ENCODE data around the gene NUAK1.
"Not testable (repeated sequence)": the region's sequence is repeated elsewhere in the genome, so short reads cannot be mapped to it uniquely, and the experiment has no call there.

Gene NUAK1

DNA sequence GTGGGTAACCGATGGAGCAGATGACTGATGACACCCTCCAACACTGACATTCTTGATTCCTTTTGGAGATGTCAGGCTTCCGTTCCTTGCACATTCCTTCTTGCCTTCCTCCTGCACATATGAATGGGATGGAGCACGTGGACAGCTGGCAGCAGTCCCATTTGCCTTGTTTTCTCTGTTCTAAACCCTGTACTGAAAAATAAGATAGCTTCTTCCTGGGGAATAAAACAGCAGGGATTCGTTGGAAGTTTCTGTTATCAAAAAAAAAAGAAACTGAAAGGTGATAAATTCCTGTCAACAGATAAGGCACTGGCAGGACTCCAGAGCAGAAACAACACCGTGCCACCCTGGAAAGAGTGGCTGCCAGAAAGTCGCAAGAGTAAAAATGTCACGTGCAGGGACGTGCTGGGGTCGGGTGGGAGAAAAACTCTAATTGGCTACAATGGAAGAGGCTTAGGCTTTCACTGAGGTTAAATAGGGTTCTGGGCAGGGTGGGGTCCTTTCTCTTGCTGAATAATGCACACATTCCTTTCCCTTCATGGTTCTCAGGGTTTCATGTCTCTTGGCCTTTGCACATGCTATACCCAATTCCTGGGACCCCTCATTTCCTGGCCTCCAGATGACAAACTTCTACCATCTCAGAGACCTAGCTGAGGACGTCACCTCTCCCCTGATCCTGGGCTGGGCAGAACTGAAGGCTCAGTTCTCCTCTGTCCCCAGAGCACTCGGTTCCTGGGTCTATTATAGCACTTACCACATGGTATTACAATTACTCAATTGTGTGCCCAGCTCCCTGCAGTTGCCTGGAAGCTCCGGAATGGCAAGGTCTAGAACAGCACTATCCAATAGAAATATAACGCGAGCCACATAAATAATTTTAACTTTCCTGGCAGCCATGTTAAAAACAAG is 7.0 kb upstream of the NUAK1 start:
- no peak for DNase-seq

GRCh38 chr12:106144847-106145246 is 6.1 kb upstream of the NUAK1 start:
- DNase-seq: no peak

DNA sequence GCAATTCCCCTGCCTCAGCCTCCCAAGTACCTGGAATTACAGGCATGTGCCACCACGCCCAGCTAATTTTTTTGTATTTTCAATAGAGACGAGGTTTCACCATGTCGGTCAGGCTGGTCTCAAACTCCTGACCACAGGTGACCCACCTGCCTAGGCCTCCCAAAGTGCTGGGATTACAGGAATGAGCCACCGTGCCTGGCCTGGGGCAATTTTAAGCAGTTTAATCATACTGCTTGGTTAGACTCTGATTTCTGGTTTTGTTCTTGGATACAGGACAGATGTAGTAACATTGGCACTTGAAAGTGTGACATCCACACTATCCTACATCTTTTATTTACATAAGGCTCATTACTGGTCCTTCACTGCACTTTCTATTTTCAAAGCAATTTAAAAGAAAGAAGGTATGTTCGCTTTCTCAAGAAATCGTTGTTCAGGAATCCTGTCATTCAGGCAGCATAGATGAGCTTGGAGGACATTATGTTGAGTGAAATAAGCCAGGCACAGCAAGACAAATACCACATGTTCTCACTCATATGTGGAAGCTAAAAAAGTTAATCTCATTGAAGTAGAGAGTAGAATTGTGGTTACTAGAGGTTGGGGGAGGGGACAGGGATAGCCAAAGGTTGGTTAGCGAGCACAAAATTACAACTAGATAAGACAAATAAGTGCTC is 4.0 kb upstream of the NUAK1 start:
- no peak for DNase-seq

GRCh38 chr12:106141920-106142319 is 3.2 kb upstream of the NUAK1 start:
- not testable (repeated sequence) for DNase-seq

GRCh38 chr12:106141452-106141851 is 2.7 kb upstream of the NUAK1 start:
- no peak for DNase-seq

DNA sequence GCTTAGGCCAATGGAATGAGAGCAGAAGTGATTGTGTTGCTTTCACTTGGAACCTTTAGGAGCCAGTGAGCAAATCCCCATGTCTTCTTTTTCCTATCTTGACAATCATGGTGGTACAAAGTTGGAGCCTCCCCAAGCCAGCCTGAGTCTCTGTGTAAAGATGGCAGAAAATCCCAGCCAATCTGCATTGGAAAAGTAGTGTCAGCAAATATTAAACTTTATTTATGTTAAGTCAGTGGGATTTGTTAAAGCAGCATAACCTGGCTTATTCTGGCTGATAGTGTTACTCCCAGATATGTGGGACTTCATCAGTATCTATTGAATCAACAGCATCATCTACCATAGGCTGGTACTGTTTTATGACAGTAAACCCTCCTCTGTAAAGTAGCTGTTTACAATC is 2.2 kb upstream of the NUAK1 start:
- DNase-seq: no peak

- DNase-seq: no peak
Observed at GRCh38 chr12:106140223-106140986, 1.7 kb upstream of the NUAK1 start.

- no peak for DNase-seq
Observed at GRCh38 chr12:106139422-106140171, 843 bp upstream of the NUAK1 start.

DNA sequence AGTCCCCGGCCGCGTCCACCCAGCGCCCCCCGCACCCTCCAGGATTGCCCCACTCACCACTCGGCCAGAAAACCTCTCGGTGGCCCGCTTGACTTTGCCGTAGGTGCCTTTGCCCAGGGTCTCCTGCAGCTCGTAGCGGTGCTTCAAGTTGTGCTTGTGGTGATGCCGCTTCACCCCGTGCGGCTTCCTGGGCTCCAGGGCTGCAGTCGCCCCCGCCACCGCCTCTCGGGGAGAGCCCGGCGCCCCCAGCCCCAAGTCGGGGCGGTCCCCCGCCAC is 459 bp downstream of the NUAK1 start:
- no peak for DNase-seq

DNA sequence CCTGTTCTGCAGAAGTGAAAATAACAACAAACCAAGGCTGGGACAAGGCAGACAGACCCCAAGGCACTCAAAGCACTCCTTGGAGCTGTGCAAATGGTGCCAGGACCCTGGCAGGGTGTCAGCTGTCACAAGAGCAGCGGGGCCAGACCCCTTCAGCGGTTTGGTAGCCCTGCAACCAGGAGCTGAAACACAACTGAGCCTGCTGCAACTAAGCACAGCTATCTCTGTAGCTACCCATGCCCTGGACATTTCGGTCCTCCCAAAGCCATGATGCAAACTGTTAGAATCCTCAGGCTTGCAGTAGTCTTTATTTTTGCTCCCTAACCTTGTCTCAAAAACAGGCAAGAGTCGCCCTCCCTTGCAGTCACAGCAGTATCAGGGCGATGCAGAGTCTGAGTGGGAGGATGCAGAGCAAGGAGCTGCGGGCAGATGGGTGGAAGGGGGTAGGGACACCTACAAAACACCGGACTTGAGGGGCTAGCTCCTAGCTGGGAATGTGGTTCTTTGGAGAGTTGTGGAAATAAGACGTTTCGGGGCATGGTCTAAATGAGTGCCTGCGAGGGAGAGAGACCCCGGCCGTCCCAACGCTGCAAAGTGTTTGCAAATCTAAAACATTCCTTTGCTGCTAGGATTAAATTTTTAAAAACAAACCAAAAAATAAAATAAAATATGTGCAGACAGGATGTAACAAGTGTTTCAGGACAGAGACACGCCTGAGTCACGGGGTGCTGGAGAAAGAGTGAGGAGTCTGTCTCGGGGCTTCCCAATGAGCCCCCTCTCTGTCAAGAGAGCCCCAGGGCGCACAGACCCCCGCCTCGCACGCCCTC is 1.0 kb downstream of the NUAK1 start:
- peak in 1 of 2 experiments; percentile 29 for DNase-seq

GRCh38 chr12:106136263-106136662 is 2.5 kb downstream of the NUAK1 start:
- DNase-seq: peak in 1 of 2 experiments; percentile 73

DNA sequence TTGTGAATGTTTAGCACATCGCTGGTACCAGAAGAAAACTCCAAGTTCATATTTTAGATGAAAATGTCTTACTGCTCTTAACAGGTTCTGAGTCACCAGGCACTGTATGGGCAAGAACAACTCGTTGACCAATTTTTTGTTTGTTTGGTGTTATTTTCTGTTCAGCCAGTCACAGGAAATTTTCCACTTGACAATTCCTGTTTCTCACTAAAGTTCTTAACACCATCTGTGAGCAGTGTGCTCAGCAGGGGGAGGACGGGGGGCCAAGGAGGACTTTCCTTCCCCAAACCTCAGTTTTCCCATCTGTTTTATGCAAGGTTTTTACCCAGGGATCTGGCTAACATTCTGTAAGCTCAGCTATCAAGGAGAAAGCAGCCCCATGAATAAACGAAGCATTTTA is 3.0 kb downstream of the NUAK1 start:
- DNase-seq: peak in 1 of 2 experiments; percentile 55

- peak in 1 of 2 experiments; percentile 23 for DNase-seq
Observed at GRCh38 chr12:106135075-106135474, 3.7 kb downstream of the NUAK1 start.

- DNase-seq: no peak
Observed at GRCh38 chr12:106134294-106134949, 4.3 kb downstream of the NUAK1 start.

- DNase-seq: no peak
Observed at GRCh38 chr12:106133136-106134087, 5.3 kb downstream of the NUAK1 start.

GRCh38 chr12:106132175-106133135 is 6.3 kb downstream of the NUAK1 start:
- DNase-seq: no peak

DNA sequence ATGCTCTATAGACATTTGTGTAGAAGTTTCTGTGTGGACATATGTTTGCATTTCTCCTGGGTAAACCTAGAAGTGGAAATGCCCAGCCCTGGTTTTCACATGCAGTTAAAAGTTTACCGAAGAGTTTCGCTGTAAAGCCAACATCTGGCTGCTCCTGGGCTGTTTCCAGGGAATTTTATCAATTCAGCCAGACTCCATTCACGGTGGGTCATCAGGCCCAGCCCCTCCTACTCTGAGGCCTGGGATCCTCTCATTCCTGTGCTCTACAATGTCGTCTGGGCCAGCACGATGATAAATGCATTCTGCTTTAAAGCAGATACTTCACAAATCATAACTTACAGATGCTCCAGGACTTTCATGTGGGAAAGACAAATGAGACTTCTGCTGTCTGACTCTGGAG is 7.1 kb downstream of the NUAK1 start:
- no peak for DNase-seq

DNA sequence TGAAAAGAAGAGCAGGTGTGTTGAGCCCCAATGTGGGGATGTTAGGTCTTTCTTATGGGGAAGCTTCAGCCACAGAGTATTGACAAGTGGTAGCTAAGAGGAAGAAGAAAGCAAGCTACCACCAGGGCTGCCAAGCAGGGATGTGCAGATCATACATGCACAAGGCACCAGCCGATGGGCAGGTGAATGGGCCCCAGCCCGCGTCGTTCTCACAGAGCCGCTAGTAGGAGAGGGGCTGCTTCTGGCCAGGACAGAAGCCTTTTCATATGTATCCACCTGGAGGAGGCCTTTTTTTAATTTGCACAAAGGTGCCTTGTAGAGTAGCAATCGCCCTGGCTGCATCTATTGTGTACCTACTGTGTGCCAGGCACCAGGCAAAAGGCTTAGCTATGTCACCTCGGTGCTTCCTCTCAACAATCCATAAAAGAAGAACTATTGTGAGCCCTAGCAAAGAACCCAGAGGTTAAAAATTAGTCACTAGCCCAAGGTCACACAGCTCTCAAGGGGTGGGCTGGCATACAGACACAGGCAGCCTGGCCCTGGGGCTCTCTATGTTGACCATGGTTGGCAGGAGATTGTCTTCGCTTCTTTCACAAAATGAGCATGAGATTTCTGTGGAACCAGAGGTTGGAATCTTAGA is 8.2 kb downstream of the NUAK1 start:
- DNase-seq: no peak
